HG02852 (cell line): ENCODE data around the gene MIEN1.
A peak's percentile ranks its signal among the peaks of the same experiment; 100 is the strongest.
"Not testable (repeated sequence)": the region's sequence is repeated elsewhere in the genome, so short reads cannot be mapped to it uniquely, and the experiment has no call there.

Experiments used
- ATAC-seq: cut with Tn5 transposase; IDR thresholded peaks from one replicate; pipeline ENCODE4 v1.9.1; 2021; ENCODE audit warnings: mild to moderate bottlenecking, moderate library complexity; ENCODE audit not compliant: unreplicated experiment

The MIEN1 gene

DNA sequence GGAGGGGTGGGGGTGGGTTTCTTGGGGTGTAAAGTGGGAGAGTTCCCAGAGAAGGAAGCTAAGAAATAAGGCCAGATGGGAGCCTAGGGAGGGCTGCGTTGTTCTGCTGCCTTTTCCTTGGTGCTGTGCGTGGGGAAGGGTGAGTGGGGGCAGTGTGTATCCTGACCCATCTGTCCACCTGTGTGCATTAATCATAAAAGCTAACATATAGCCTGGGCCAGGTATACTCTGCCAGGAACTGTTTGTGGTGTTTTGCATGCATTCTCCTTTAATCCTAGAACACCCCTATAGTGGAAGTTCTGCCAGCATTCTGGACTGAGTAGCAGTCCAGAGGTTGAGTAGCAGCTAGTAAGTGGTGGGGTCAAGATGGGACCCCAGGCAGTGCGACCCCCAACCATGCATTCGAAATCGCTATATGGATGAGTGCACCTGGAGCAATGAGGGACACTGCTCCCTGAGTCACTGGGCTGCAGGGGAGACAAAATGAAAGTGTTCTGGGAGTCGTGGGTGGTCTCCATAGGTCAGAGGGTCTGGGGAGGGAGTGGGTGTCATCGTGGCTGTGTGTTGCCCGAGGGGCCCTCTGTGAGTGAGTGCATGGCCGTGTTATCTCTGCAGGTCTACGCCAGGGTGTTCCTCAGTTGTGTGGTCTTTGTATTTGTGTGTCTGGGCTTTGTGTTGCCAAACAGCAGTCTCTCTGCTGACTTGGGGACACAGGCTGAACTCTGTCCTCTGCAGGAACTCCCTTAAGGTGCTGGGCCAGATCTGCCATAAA lies 29.1 kb downstream of the MIEN1 start:
- no peak for ATAC-seq

- ATAC-seq, result no peak
Measured at GRCh38 chr17:39700148-39700987, 30.0 kb downstream of the MIEN1 start.

GRCh38 chr17:39699818-39700147 lies 30.5 kb downstream of the MIEN1 start, which contains the start of gene ERBB2:
ERBB2 (plus strand) TSS chr17:39700064; CDS start chr17:39700239, 175 bp downstream.
- no peak for ATAC-seq

GRCh38 chr17:39699157-39699817 lies 31.0 kb downstream of the MIEN1 start:
- not testable (repeated sequence) for ATAC-seq

GRCh38 chr17:39697961-39698360 lies 32.4 kb downstream of the MIEN1 start:
- ATAC-seq, result no peak

GRCh38 chr17:39696731-39697130 lies 33.6 kb downstream of the MIEN1 start:
- no peak for ATAC-seq

- no peak for ATAC-seq
Measured at GRCh38 chr17:39695089-39695474, 35.2 kb downstream of the MIEN1 start.

DNA sequence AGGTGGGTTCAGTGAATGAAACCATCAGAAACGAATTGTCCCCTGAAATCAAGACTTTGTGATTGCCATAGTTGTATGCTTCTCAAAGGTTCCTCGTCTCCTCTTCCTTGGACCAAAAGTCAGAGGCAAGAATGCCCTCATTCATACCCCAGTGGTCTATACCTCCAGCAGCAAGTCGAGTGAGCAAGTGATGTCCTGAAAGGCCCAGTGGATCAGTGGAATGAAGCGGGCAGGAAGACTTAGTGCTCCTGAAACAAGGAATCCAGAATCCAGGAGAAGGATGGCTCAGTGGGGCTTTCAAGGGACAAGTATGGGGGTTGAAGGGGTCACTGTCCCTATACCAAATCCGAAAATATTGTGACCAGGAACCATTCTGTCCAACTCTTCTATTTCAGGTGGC lies 35.7 kb downstream of the MIEN1 start:
- ATAC-seq, result no peak

DNA sequence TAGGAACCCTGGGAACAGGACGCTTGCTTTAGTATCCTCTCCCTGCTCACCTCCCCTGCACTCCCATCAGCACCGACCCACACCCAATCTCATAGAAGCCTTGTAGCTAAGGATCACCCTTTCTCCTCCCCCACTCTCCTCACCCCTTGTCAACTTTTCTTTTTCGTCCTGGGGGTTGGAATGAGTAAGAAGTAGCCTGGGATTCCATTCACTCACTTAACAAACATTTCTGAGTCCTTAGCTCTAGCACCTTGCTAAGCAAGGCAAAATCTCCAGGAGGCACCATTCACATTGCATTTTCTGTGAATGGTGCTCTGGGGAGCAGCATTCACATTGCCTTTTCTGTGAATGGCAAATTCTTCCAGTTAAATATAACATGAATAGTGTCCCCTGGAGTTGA lies 41.4 kb downstream of the MIEN1 start:
- no peak for ATAC-seq

DNA sequence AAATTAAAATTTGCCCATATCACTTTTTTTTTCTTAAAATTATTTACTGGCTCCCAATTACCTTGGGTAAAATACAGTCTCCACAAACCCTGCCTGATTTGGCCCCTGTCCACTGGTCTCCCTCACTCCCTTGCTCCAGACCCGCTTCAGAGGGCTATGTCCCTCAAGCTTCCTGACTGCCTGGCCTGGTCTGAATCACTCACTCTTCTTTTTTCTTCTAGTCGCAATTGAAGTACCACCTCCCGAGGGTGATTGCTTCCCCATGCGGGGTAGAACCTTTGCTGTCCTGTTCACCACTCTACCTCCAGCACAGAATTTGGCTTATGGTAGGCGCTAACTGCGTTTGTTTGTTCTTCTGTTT lies 41.9 kb downstream of the MIEN1 start:
- ATAC-seq, result no peak

DNA sequence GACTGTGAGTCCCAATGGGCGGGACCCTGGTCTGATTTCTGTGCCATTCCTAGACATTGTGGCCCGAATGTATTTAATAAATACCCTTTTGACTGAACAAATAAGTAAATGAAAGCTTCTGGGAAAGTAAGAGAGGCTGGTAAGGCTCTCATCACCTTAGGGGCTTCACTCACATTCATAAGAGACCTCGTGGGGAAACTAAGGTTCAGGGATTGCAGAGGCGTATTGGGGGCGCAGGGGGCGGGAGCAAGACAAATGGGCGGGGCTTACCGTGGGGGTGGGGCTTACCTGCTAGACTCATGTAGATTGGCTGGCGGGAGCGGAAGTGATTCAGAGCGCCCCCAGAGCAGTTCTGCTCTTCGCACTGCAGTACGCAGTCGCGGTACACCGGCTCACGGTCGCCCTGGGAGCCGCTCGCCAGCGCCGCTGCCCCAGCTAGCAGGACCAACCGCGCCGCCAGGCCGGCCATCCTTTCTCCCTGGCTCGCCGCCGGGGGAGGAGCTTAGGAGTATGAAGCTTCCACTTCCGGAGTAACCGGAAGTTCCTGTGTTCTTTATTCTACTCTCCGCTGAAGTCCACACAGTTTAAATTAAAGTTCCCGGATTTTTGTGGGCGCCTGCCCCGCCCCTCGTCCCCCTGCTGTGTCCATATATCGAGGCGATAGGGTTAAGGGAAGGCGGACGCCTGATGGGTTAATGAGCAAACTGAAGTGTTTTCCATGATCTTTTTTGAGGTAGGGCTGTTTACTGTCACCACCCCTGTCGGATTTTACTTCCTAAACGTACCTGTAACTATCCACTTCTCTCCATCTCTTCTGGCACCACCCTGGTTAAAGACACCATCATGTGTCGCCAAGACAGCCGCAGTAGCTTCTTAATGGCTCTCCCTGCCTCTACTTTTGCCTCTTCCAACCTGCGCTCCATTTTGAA lies 42.5 kb downstream of the MIEN1 start, which contains the start of gene PGAP3:
Gene PGAP3 (minus strand): TSS at position 512 of the 929 bp plus-strand sequence. CDS start 43 bp downstream, at position 469.
- peak; percentile 86 for ATAC-seq

DNA sequence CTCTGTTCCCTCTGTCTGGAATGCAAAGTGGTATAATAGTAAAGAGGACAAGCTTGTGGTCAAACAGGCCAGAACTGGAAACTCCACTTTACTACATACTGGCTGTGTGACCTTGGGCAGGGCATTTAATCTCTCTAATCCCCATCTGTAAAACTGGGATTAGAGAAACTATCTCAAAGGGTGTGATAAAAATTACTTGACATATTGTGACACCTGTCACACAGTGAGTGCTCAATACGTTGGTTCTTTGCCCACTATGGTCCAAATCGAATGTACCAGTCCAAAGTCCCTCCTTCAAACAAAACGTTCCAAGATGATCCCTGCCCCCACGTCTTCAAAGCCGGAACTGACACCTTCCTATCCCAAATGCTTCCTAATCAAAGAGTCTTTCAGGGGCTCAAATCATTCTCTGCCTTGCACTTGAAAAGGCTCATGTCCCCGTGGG lies 43.2 kb downstream of the MIEN1 start:
- no peak for ATAC-seq

GRCh38 chr17:39684369-39685192 lies 45.8 kb downstream of the MIEN1 start:
- no peak for ATAC-seq

- ATAC-seq, result no peak
Measured at GRCh38 chr17:39683295-39683939, 46.9 kb downstream of the MIEN1 start.

- ATAC-seq, result no peak
Measured at GRCh38 chr17:39679521-39680192, 50.7 kb downstream of the MIEN1 start.
